NCI-H2196 treated with DMSO at 0.1 percent for 48 hours (cell line): ENCODE data around the gene MIR17HG.
"Not testable (repeated sequence)": the region's sequence is repeated elsewhere in the genome, so short reads cannot be mapped to it uniquely, and the experiment has no call there.

Experiments
- DNase-seq: peaks from one replicate; lab custom pipeline; 2025; ENCODE audit not compliant: unreplicated experiment; lab: John Stamatoyannopoulos, UW

The MIR17HG gene

DNA sequence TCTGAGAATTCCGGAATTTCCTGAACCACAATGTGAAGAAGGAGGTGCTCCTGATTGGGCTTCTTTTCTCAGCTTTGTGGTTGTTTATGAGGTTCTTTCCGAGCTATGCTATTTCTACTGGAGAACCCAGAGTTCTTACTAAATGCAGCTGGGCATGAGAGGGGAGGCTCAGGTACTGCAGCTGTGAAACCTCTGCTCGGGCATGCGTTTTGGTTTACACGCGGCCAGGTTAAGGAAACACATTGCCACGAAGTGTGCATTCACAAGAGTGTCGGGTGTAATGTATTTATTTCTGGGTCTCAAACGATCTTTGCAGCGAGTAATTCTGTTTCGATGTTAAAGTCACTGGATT lies 661 bp upstream of the MIR17HG start:
- no peak for DNase-seq

- DNase-seq, result no peak
Observed at GRCh38 chr13:91347996-91348905, 764 bp downstream of the MIR17HG start.

- DNase-seq, result peak; percentile 49
Observed at GRCh38 chr13:91348906-91349435, 1.5 kb downstream of the MIR17HG start.

- no peak for DNase-seq
Observed at GRCh38 chr13:91349992-91350911, 2.8 kb downstream of the MIR17HG start.

DNA sequence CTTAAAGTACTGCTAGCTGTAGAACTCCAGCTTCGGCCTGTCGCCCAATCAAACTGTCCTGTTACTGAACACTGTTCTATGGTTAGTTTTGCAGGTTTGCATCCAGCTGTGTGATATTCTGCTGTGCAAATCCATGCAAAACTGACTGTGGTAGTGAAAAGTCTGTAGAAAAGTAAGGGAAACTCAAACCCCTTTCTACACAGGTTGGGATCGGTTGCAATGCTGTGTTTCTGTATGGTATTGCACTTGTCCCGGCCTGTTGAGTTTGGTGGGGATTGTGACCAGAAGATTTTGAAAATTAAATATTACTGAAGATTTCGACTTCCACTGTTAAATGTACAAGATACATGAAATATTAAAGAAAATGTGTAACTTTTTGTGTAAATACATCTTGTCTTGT lies 3.6 kb downstream of the MIR17HG start:
- DNase-seq, result no peak

DNA sequence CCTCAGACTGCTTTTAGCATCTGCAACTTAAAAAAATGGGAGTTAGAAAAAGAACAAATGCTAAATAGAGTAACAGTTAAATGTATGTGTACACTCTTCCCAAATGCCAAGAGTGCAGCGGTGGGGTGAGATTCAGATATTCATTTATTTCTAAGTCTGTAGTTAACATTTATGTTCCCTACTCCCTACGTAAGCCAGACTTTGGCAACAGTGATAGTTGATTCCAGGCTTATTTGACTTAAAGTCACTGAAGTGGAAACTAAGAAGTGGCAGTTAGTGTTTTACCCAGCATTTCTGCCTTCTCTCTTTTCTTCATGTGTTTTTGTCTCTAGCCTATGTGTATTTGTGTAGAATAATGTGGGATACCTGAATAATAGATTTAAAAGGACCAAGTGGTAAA lies 4.5 kb downstream of the MIR17HG start:
- DNase-seq, result no peak

DNA sequence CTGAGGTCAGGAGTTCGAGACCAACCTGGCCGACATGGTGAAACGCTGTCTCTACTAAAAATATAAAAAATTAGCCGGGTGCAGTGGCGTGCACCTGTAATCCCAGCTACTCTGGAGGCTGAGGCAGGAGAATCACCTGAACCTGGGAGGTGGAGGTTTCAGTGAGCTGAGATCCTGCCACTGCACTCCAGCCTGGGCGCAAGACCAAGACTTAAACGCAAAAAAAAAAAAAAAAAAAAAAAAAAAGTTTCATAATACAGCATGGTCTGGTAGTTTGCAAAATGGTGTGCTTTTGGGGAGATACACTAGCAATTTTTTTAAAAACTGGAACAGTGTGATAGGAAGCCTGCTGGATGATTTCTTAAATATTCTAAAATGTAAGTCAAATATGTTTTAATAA lies 5.4 kb downstream of the MIR17HG start:
- not testable (repeated sequence) for DNase-seq

- DNase-seq, result no peak
Observed at GRCh38 chr13:91353494-91353893, 6.0 kb downstream of the MIR17HG start.

- no peak for DNase-seq
Observed at GRCh38 chr13:91355099-91355825, 7.8 kb downstream of the MIR17HG start.

GRCh38 chr13:91355826-91356710 lies 8.6 kb downstream of the MIR17HG start:
- DNase-seq, result no peak

GRCh38 chr13:91356919-91357612 lies 9.6 kb downstream of the MIR17HG start:
- DNase-seq, result no peak

GRCh38 chr13:91357613-91358386 lies 10.3 kb downstream of the MIR17HG start:
- DNase-seq, result no peak

DNA sequence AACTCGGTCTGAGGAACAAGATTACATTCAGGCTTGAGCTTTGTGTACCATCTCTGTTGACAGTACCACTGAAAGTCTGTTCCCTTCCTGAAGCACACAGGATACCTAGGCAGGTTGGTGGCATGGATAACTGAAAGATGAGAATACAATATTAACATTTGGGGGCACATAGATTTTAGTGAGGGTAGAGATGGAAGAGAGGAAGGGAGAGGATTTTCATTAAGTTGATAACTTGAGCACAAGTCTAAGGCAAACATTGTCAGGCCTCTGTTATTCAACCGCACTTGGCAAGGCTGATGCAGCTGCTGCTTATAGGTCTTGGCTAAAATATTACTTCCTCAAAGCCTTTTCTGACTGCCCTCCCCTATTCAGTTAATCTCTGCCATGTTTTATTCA lies 10.9 kb downstream of the MIR17HG start:
- DNase-seq, result no peak

DNA sequence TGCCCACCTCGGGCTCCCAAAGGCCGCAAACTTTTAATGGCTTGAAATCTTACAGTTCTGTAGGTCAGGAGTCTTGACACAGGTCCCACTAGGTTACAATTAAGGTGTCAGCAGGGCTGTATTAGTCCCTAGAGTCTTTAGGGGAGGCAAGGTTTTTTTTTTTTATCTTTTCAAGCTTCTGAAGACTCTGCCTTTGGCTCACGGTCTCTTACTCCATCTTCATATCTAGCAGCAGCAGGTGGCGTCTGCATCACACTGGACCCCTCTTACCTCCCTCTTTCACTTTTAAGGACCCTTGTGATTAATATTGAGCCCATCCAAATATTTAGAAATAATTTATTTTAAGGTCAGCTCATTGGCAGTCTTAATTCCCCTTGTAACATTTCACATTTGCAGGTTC lies 11.6 kb downstream of the MIR17HG start:
- DNase-seq, result no peak

- no peak for DNase-seq
Observed at GRCh38 chr13:91359631-91360030, 12.1 kb downstream of the MIR17HG start.

DNA sequence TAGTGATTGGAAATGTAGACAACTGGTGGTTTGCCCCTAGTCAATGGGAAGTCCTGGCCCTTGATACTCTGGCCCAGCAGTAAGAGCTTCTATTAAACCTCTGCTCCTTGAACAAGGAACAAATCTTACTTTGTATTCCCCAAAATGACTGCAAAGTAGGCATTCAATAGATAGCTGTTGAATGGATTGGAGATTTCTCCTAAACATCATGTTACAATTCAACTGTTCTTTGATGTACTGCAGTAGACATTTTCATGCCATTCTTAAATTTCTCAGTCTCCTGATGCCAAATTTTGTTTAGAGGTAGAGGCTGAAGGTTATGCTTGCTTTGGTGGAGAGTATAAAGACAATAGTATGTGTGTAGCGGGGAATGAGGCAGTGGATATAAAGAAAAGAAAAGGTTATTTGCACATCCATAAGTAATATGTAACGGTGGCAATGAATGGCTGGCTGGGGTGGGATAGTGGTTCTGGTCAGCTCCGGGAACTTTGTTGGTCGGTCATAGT lies 12.8 kb downstream of the MIR17HG start:
- no peak for DNase-seq

- no peak for DNase-seq
Observed at GRCh38 chr13:91361755-91362271, 14.3 kb downstream of the MIR17HG start.

- DNase-seq, result no peak
Observed at GRCh38 chr13:91362908-91363307, 15.4 kb downstream of the MIR17HG start.
